ENCODE data around the gene WIZ. TPM values are rescaled to one million over a fixed set of nuclear protein-coding genes. Genes with fewer than 3 reads are reported as not detected.
A peak's percentile ranks its signal among the peaks of the same experiment; 100 is the strongest.

WIZ gene, protein sequence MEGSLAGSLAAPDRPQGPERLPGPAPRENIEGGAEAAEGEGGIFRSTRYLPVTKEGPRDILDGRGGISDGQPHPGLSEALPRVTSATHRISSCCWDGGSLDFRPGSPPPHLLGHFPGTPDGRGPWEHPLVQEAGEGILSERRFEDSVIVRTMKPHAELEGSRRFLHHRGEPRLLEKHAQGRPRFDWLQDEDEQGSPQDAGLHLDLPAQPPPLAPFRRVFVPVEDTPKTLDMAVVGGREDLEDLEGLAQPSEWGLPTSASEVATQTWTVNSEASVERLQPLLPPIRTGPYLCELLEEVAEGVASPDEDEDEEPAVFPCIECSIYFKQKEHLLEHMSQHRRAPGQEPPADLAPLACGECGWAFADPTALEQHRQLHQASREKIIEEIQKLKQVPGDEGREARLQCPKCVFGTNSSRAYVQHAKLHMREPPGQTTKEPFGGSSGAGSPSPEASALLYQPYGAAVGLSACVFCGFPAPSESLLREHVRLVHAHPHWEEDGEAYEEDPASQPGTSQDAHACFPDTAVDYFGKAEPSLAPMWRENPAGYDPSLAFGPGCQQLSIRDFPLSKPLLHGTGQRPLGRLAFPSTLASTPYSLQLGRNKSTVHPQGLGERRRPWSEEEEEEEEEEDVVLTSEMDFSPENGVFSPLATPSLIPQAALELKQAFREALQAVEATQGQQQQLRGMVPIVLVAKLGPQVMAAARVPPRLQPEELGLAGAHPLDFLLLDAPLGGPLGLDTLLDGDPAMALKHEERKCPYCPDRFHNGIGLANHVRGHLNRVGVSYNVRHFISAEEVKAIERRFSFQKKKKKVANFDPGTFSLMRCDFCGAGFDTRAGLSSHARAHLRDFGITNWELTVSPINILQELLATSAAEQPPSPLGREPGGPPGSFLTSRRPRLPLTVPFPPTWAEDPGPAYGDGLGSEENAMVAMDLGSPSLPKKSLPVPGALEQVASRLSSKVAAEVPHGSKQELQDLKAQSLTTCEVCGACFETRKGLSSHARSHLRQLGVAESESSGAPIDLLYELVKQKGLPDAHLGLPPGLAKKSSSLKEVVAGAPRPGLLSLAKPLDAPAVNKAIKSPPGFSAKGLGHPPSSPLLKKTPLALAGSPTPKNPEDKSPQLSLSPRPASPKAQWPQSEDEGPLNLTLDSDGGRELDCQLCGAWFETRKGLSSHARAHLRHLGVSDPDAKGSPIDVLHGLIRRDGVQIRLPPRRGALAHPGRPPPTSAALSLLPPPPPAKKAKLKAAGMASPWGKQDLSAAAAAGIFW (N-terminal part only)
- total RNA-seq (10 to 100 TPM; 19.5 to 34.3 (median 21.3) TPM), polyA plus RNA-seq (10 to 100 TPM; 18.7 to 25.7 TPM)
- long read RNA-seq, donor 1, partial matches to known transcripts: 17 of 17 reads
- long read RNA-seq, donor 1, other reads (novel, unspliced or antisense): 0 of 17 reads
- long read RNA-seq, donor 2, partial matches to known transcripts: 29 of 30 reads
- long read RNA-seq, donor 2, other reads (novel, unspliced or antisense): 0 of 30 reads
- long read RNA-seq, donor 3, partial matches to known transcripts: 13 of 14 reads
- long read RNA-seq, donor 3, other reads (novel, unspliced or antisense): 0 of 14 reads

DNA sequence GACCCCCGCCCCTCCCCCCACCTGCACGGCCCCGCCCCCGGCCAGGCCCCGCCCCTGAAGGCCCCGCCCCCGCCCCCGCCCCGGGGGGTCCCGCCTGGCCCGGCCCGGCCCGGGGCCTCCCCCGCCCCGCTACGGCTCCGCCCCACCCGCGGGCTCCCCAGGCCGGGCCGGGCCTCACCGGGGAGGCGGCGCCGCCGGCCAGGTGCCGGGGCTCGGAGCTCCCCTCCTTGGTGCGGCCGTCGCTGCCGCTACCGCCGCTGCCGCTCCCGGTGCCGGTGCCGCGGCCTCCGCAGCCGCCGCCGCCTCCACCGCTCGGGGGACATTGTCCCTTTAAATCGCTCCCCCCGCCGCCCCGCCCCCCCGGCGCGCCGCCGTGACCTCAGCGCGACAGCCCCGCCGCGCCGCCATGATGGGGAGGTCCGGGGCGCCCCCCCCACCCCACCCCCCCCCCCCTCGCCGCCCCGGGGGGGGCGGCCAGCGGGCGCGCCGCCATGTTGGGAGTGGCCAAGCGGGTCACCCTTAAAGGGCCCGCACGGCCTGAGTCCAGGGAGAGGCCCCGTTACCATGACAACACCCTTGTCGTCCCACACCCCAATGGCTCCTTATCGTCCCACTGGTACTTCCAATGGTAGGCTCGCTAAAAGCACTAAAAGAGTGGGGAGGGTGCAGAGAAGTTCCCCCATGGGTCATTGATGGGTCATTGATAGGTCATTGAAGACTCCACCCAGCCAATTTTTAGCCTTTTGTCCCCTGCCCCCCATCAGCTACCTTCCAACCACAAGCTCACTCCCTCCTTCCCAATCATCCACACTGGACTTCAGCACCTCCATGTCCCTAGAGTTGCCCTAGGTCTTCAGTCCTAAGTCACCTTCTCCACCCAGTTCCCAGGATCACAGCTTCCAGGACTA lies at the start of gene WIZ:
Gene WIZ, minus strand, starts transcription at position 337 of the 908 bp plus-strand sequence. CDS start 1,649 bp downstream, outside the sequence.
- peak within 1 kb of the TSS; percentile 62 to 97 (median 77) for H3K4me3 ChIP-seq
- H3K36me3 ChIP-seq: peaks cover 0 to 23% (median 0%) of the 10 kb centered on the region in 9 donors
- ATAC-seq: peak in 6 of 8 donors; percentile 8 to 42 (median 24)
- H3K4me1 ChIP-seq: peaks cover 12 to 44% (median 34%) of the 10 kb centered on the region in 9 donors
- TF ChIP-seq, protein P1, sequence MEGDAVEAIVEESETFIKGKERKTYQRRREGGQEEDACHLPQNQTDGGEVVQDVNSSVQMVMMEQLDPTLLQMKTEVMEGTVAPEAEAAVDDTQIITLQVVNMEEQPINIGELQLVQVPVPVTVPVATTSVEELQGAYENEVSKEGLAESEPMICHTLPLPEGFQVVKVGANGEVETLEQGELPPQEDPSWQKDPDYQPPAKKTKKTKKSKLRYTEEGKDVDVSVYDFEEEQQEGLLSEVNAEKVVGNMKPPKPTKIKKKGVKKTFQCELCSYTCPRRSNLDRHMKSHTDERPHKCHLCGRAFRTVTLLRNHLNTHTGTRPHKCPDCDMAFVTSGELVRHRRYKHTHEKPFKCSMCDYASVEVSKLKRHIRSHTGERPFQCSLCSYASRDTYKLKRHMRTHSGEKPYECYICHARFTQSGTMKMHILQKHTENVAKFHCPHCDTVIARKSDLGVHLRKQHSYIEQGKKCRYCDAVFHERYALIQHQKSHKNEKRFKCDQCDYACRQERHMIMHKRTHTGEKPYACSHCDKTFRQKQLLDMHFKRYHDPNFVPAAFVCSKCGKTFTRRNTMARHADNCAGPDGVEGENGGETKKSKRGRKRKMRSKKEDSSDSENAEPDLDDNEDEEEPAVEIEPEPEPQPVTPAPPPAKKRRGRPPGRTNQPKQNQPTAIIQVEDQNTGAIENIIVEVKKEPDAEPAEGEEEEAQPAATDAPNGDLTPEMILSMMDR (IDR thresholded peaks at IDR 0.05): no peak
- no peaks in the 10 kb centered on the region for H3K9me3 ChIP-seq
- peak; percentile 89 to 92 for DNase-seq
- intact Hi-C loops (cut with DNase I): loop anchor here in 4 of 10 donors (1.0 to 10.0 kb wide), 6 partner anchors 31 to 345 kb away; partner anchors contain the start of genes AKAP8 (in 1 of the 4), AKAP8L (in 1 of the 4) and SYDE1 (in 1 of the 4)
- H3K27ac ChIP-seq: peak within 1 kb of the TSS; percentile 78 to 93 (median 86)
- 1% methylated on average over 22 to 67 of the region's 77 CpGs for whole genome bisulfite sequencing, 2 donors
- H3K27me3 ChIP-seq: peaks cover 0 to 13% (median 6%) of the 10 kb centered on the region in 7 donors

DNA sequence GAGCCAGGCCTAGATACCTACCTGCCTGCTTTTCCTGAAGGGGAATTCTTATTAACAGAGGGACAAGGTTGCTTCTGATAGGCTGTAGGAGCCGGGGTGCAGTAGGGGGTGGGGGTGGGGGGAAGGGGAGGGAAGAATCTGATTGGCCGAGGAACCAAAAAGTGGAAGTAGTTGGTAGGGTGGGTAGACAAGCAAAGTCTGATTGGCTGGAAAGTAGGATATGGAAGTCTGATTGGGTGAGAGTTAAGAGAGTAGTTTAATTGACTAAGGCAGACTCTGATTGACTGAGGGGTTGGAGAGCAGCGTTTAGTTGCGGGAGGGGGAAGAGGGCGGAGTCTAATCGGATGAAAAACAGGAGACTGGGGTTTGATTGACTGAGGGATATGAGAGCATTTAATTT lies 49.2 kb upstream of the WIZ start:
- TF ChIP-seq, protein P1 (IDR thresholded peaks at IDR 0.05): no peak
- intact Hi-C loops (cut with DNase I): no loop called here
- H3K27me3 ChIP-seq: peaks cover 0 to 21% (median 10%) of the 10 kb centered on the region in 7 donors
- no peaks in the 10 kb centered on the region for H3K4me1 ChIP-seq
- peaks cover 0 to 2% (median 0%) of the 10 kb centered on the region in 11 donors for H3K9me3 ChIP-seq
- H3K36me3 ChIP-seq: no peaks in the 10 kb centered on the region
- DNase-seq (no peak), ATAC-seq (no peak)
- H3K4me3 ChIP-seq: no peak overlapping the region
- 52 to 58% methylated on average over 6 of the region's 6 CpGs for WGBS, 2 donors
- H3K27ac ChIP-seq: no peak overlapping the region

DNA sequence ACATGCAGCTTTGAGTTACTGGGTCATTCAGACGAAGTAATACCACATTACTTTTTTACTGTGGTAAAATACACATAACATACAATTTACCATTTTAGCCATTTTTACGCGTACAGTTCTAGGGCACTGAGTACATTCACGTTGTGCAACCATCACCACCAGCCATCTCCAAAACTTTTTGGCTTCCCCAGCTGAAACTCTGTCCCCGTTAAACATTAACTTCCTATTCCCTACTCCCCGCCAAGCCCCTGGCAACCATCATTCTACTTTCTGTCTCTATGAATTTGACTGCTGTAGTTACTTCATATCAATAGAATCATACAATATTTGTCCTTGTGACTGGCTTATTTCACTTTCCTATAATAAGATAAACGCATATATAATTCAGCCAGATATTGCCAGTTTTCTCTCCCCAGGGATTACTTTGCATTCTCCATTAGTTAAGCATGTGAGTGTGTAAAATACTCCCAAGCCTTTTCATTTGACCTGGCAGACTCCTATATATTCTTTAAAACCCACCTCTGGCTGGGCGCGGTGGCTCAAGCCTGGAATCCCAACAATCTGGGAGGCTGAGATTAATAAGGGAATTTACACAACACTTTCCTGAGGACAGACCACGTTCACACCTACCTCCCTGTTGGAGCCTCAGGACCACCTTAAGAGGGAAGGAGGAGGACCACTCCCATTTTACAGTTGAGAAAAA lies 48.6 kb upstream of the WIZ start:
- intact Hi-C loops (cut with DNase I): no loop called here
- Histone ChIP-seq H3K4me1 (no peaks in the 10 kb centered on the region), H3K4me3 (no peak overlapping the region), H3K27me3 (peaks cover 0 to 17% (median 9%) of the 10 kb centered on the region in 7 donors), H3K36me3 (no peaks in the 10 kb centered on the region), H3K27ac (no peak overlapping the region), H3K9me3 (peaks cover 0 to 8% (median 0%) of the 10 kb centered on the region in 11 donors)
- ATAC-seq (no peak), DNase-seq (no peak)
- TF ChIP-seq, protein P1 (IDR thresholded peaks at IDR 0.05): no peak
- 74 to 78% methylated on average over 10 of the region's 10 CpGs for WGBS, 2 donors
